Breast epithelium (tissue), 3 donors: ENCODE results near the gene MACROD2.

Experiments
- CTCF ChIP-seq, 3 donors: fragments of 450-650 bp; IDR thresholded peaks; one replicate each; pipeline ENCODE4 v1.5.1; 2016 to 2017; ENCODE audit warnings: antibody characterized with exemption in 3 of 3, mild to moderate bottlenecking in 3 of 3, moderate library complexity in 3 of 3
- POLR2A ChIP-seq: fragments of 450-650 bp; IDR thresholded peaks from one replicate; pipeline ENCODE4 v1.6.1; 2016; ENCODE audit warnings: antibody characterized with exemption, mild to moderate bottlenecking, moderate library complexity

- no peak for TF ChIP-seq POLR2A
- no peak for TF ChIP-seq CTCF (IDR thresholded peaks at IDR 0.05)
Measured at GRCh38 chr20:16095226-16095625, 2099.9 kb downstream of the MACROD2 start.
